Esophagus muscularis mucosa (tissue), 4 donors: ENCODE results near the gene MRPS31. TPM values are rescaled to one million over a fixed set of nuclear protein-coding genes. Genes with fewer than 3 reads are reported as not detected.

ENCODE experiments used
- DNase-seq: peaks from one replicate; pipeline ENCODE4 v3.0.0-alpha.2; 2017; ENCODE audit errors: extremely low spot score
- H3K27ac ChIP-seq, 4 donors: fragments of 200-600 bp; sonication (generic); replicated peaks in 1 of 4; 1 replicate in 3 of 4; 2 replicates in 1 of 4; pipeline ENCODE4 v1.5.1; 2016 to 2019; ENCODE audit warnings: mild to moderate bottlenecking in 1 of 4
- H3K27me3 ChIP-seq, 4 donors: fragments of 200-600 bp; sonication (generic); one replicate each; pipeline versions ENCODE4 v1.5.1 to v1.6.0; 2016 to 2019
- H3K36me3 ChIP-seq, 4 donors: fragments of 200-600 bp; sonication (generic); one replicate each; pipeline ENCODE4 v1.5.1; 2016 to 2019
- H3K4me1 ChIP-seq, 4 donors: fragments of 200-600 bp; sonication (generic); one replicate each; pipeline ENCODE4 v1.5.1; 2016 to 2019
- H3K4me3 ChIP-seq, 4 donors: fragments of 200-600 bp; sonication (generic); 1 replicate in 2 of 4; 2 replicates in 2 of 4; pipeline ENCODE4 v1.5.1; 2016 to 2019; ENCODE audit warnings: mild to moderate bottlenecking in 4 of 4, moderate library complexity in 1 of 4
- H3K9me3 ChIP-seq, 4 donors: fragments of 200-600 bp; sonication (generic); 1 replicate in 3 of 4; 2 replicates in 1 of 4; pipeline ENCODE4 v1.5.1; 2016 to 2019
- EP300 ChIP-seq: sonication (generic); formaldehyde crosslinking; IDR thresholded peaks from one replicate; pipeline ENCODE4 v1.6.1; 2017; ENCODE audit warnings: antibody characterized with exemption
- POLR2A ChIP-seq: fragments of 450-650 bp; IDR thresholded peaks from one replicate; pipeline ENCODE4 v1.6.1; 2017; ENCODE audit warnings: antibody characterized with exemption, moderate library complexity, mild to moderate bottlenecking, low read depth
- POLR2AphosphoS5 ChIP-seq, 2 donors: sonication (generic); formaldehyde crosslinking; IDR thresholded peaks; one replicate each; pipeline ENCODE4 v1.6.1; 2017; ENCODE audit warnings: antibody characterized with exemption in 2 of 2
- WGBS: methylation state at CpG from one replicate; pipeline ENCODE4 v1.1.5; 2018; 5-methylcytosine and 5-hydroxymethylcytosine counted together
- intact Hi-C: fragments of 100-400 bp; cut with DNase I; formaldehyde crosslinking; loops from one replicate; pipeline ENCODE4 v1.15.1; 2023
- total RNA-seq, 4 donors: library from RNA; depleted of rRNA; stranded (reverse); fragments of >200 nt; gene quantifications; one replicate each; pipeline versions ENCODE4 v1.1.0 to v1.2.1, GENCODE V29; 2016
- TF ChIP-seq, protein P1 (sequence below), 3 experiments: fragments of 200-600 bp in 2 of 3; fragments of 450-650 bp in 1 of 3; sonication (generic) in 2 of 3; IDR thresholded peaks; one replicate each; pipeline ENCODE4 v1.5.1; 2017 to 2019; ENCODE audit warnings: antibody characterized with exemption in 3 of 3, mild to moderate bottlenecking in 2 of 3, moderate library complexity in 1 of 3

MRPS31 gene
- total RNA-seq, 4 donors from 2014 or later = 9.9 to 14.6 (median 13.8) TPM

GRCh38 chr13:40813667-40814454 lies 42.9 kb upstream of the MRPS31 start:
- H3K27me3 ChIP-seq = no peaks in the 10 kb centered on the region
- no peak overlapping the region for H3K27ac ChIP-seq
- H3K4me3 ChIP-seq = no peak overlapping the region
- no peak for DNase-seq
- WGBS = 76% methylated on average over 6 of the region's 7 CpGs
- TF ChIP-seq POLR2AphosphoS5 (IDR thresholded peaks at IDR 0.05) (no peak), EP300 (no peak), POLR2A (no peak)
- TF ChIP-seq, protein P1, sequence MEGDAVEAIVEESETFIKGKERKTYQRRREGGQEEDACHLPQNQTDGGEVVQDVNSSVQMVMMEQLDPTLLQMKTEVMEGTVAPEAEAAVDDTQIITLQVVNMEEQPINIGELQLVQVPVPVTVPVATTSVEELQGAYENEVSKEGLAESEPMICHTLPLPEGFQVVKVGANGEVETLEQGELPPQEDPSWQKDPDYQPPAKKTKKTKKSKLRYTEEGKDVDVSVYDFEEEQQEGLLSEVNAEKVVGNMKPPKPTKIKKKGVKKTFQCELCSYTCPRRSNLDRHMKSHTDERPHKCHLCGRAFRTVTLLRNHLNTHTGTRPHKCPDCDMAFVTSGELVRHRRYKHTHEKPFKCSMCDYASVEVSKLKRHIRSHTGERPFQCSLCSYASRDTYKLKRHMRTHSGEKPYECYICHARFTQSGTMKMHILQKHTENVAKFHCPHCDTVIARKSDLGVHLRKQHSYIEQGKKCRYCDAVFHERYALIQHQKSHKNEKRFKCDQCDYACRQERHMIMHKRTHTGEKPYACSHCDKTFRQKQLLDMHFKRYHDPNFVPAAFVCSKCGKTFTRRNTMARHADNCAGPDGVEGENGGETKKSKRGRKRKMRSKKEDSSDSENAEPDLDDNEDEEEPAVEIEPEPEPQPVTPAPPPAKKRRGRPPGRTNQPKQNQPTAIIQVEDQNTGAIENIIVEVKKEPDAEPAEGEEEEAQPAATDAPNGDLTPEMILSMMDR (IDR thresholded peaks at IDR 0.05) = peak in 1 of 3 experiments; percentile 41
- intact Hi-C loops = no loop called here
- H3K9me3 ChIP-seq = no peaks in the 10 kb centered on the region
- H3K36me3 ChIP-seq = peaks cover 10 to 47% (median 23%) of the 10 kb centered on the region in 4 donors
- H3K4me1 ChIP-seq = no peaks in the 10 kb centered on the region

- H3K27ac ChIP-seq = no peak overlapping the region
- no peak for DNase-seq
- peaks cover 10 to 55% (median 28%) of the 10 kb centered on the region in 4 donors for H3K36me3 ChIP-seq
- TF ChIP-seq EP300 (no peak), POLR2A (no peak), POLR2AphosphoS5 (IDR thresholded peaks at IDR 0.05) (no peak)
- TF ChIP-seq, protein P1 (IDR thresholded peaks at IDR 0.05) = no peak
- no peaks in the 10 kb centered on the region for H3K4me1 ChIP-seq
- no peak overlapping the region for H3K4me3 ChIP-seq
- H3K27me3 ChIP-seq = no peaks in the 10 kb centered on the region
- 100% methylated on average over 1 of the region's 6 CpGs for WGBS
- no peaks in the 10 kb centered on the region for H3K9me3 ChIP-seq
- intact Hi-C loops = no loop called here
These were observed 41.9 kb upstream of the MRPS31 start for GRCh38 chr13:40812724-40813445.

DNA sequence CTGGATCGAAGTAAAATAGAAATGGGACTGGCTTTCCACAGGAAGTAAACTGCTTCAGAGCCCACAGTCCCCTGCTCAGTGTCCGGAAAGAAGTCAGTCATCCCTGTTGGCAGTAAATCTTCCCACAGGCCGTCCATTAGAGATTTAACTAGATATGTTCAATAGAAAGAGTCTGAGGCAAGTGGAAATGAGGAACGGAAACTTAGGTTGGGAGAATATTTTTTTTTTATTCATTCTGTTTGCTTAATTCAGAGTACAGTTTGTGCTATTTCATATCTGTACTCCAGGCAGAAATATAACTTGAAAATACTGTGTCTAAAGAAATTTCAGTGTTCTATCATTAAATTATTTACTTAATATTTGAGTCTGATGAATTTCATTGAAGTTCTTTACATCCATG lies 41.1 kb upstream of the MRPS31 start:
- TF ChIP-seq POLR2AphosphoS5 (IDR thresholded peaks at IDR 0.05) (no peak), POLR2A (no peak), EP300 (no peak)
- TF ChIP-seq, protein P1 (IDR thresholded peaks at IDR 0.05) = no peak

GRCh38 chr13:40809471-40809870 lies 38.5 kb upstream of the MRPS31 start:
- H3K9me3 ChIP-seq = no peaks in the 10 kb centered on the region
- H3K36me3 ChIP-seq = peaks cover 15 to 85% (median 51%) of the 10 kb centered on the region in 4 donors
- 98% methylated on average over 5 of the region's 5 CpGs for WGBS
- H3K27me3 ChIP-seq = no peaks in the 10 kb centered on the region
- H3K4me1 ChIP-seq = no peaks in the 10 kb centered on the region
- no peak for TF ChIP-seq EP300
- TF ChIP-seq POLR2AphosphoS5 (IDR thresholded peaks at IDR 0.05) = no peak
- no peak for TF ChIP-seq POLR2A
- TF ChIP-seq, protein P1 (IDR thresholded peaks at IDR 0.05) = no peak
- intact Hi-C loops = no loop called here
- no peak for DNase-seq
- no peak overlapping the region for H3K4me3 ChIP-seq
- H3K27ac ChIP-seq = no peak overlapping the region

More for the DNA sequence above, 41.1 kb upstream of the MRPS31 start:
- Histone ChIP-seq H3K27ac (no peak overlapping the region), H3K4me3 (no peak overlapping the region), H3K27me3 (no peaks in the 10 kb centered on the region), H3K4me1 (no peaks in the 10 kb centered on the region), H3K36me3 (peaks cover 10 to 62% (median 36%) of the 10 kb centered on the region in 4 donors), H3K9me3 (no peaks in the 10 kb centered on the region)
- DNase-seq = no peak
- 76% methylated on average over 4 of the region's 4 CpGs for WGBS
- intact Hi-C loops = no loop called here
